PC-3 (cell line): Measurements from ENCODE around the gene OMP. TPM values are rescaled to one million over a fixed set of nuclear protein-coding genes. Genes with fewer than 3 reads are reported as not detected.

Experiments used
- ATAC-seq: fragments of 200-7000 bp; cut with Tn5 transposase; 2 replicates; pipeline ENCODE4 v1.9.1; 2020; ENCODE audit warnings: mild to moderate bottlenecking, moderate library complexity
- BruUV-seq: library from RNA; stranded (reverse); fragments of 400-500 nt; replicated peaks from 2 replicates; lab custom pipeline; 2021; lab: Mats Ljungman, UMichigan
- CTCF ChIA-PET: fragments of 300-600 bp; sonication (Branson Sonifier 250); formaldehyde crosslinking; loops from one replicate; lab custom pipeline; 2022; ENCODE audit warnings: antibody characterized with exemption; lab: Charles Lee
- POLR2A ChIA-PET: fragments of 300-600 bp; sonication (Branson Sonifier 250); formaldehyde crosslinking; loops from one replicate; lab custom pipeline; 2022; ENCODE audit warnings: antibody characterized with exemption; ENCODE audit not compliant: unreplicated experiment; lab: Charles Lee
- DNase-seq: peaks from one replicate; pipeline ENCODE4 v3.0.0-alpha.2; 2015
- H2AFZ ChIP-seq: fragments of 300-600 bp; sonication (generic); 2 replicates; pipeline ENCODE4 v1.6.0; 2016; ENCODE audit warnings: antibody characterized with exemption, low read length
- H3F3A ChIP-seq: fragments of 300-600 bp; sonication (generic); one replicate; pipeline ENCODE4 v1.6.0; 2017; ENCODE audit warnings: antibody characterized with exemption, low read length, control low read depth, mild to moderate bottlenecking; ENCODE audit not compliant: unreplicated experiment
- H3K27ac ChIP-seq: fragments of 300-600 bp; sonication (generic); 2 replicates; pipeline ENCODE4 v1.5.1; 2016; ENCODE audit warnings: mild to moderate bottlenecking, low read length
- H3K27me3 ChIP-seq: fragments of 300-600 bp; sonication (generic); 2 replicates; pipeline ENCODE4 v1.6.1; 2016; ENCODE audit warnings: low read length, mixed read lengths
- H3K36me3 ChIP-seq: fragments of 300-600 bp; sonication (generic); 2 replicates; pipeline ENCODE4 v1.6.1; 2016; ENCODE audit warnings: low read depth, mixed run types, low read length, mixed read lengths
- H3K4me1 ChIP-seq: fragments of 300-600 bp; sonication (generic); 2 replicates; pipeline ENCODE4 v1.5.1; 2016; ENCODE audit warnings: low read length; ENCODE audit not compliant: insufficient read depth
- H3K4me2 ChIP-seq: fragments of 300-600 bp; sonication (generic); 2 replicates; pipeline ENCODE4 v1.6.0; 2016; ENCODE audit warnings: low read length
- H3K4me3 ChIP-seq: fragments of 300-600 bp; sonication (generic); 2 replicates; pipeline ENCODE4 v1.5.1; 2016; ENCODE audit warnings: mild to moderate bottlenecking, low read length, mixed read lengths
- H3K79me2 ChIP-seq: fragments of 300-600 bp; sonication (generic); 2 replicates; pipeline ENCODE4 v1.6.1; 2017; ENCODE audit warnings: low read length, mixed read lengths
- H3K9ac ChIP-seq: fragments of 300-600 bp; sonication (generic); 2 replicates; pipeline ENCODE4 v1.6.0; 2016; ENCODE audit warnings: mild to moderate bottlenecking, low read length
- H3K9me2 ChIP-seq: fragments of 300-600 bp; sonication (generic); replicated peaks from 2 replicates; pipeline ENCODE4 v1.6.1; 2016; ENCODE audit warnings: mixed run types, low read length, mixed read lengths
- H3K9me3 ChIP-seq: fragments of 300-600 bp; sonication (generic); 2 replicates; pipeline ENCODE4 v1.6.1; 2016; ENCODE audit warnings: low read length, mixed read lengths
- H4K20me1 ChIP-seq: fragments of 300-600 bp; sonication (generic); 2 replicates; pipeline ENCODE4 v1.6.1; 2016; ENCODE audit warnings: low read length, mixed read lengths
- EZH2 ChIP-seq: fragments of 300-600 bp; sonication (generic); IDR thresholded peaks from one replicate; pipeline ENCODE4 v1.6.1; 2017; ENCODE audit warnings: antibody characterized with exemption, mild to moderate bottlenecking, low read length; ENCODE audit not compliant: unreplicated experiment
- EZH2phosphoT487 ChIP-seq: fragments of 300-600 bp; sonication (generic); IDR thresholded peaks from 2 replicates; pipeline ENCODE4 v1.6.1; 2018; ENCODE audit warnings: mild to moderate bottlenecking, antibody characterized with exemption, low read length, borderline replicate concordance
- intact Hi-C: fragments of 100-400 bp; cut with micrococcal nuclease; formaldehyde crosslinking; loops from 2 replicates; pipeline ENCODE4 v1.9.0; 2023
- total RNA-seq: library from RNA; depleted of rRNA; stranded (reverse); fragments of >200 nt; gene quantifications from 2 replicates; pipeline ENCODE4 v1.2.3, GENCODE V29; 2014
- TF ChIP-seq, protein P1 (sequence below): fragments of 300-600 bp; sonication (generic); conservative IDR thresholded peaks from 2 replicates; pipeline ENCODE4 v1.5.1; 2017; ENCODE audit warnings: antibody characterized with exemption, low read depth, mild to moderate bottlenecking, low read length

The OMP gene
- total RNA-seq, 1 experiment from 2014 or later: not detected

DNA sequence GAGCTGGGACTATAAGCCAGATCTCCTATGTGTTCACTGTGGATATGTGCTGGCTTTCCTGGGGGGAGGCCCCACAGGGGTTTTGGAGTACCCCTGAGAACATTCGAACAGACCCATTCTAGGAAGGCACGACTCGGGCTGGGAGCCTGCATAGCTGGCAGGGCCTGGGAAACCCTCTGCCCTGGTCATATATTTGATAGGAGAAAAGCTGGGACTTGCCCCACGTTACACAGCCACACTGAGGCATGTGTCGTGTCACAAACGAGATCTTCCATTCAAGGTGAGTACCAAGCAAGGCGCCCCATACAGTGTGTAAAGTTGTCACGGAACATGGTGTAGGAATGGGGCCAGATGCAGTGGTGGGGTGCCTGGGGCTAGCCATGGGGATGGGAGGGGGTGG is 36.6 kb downstream of the OMP start:
- H3K9me3 ChIP-seq: no peaks in the 10 kb centered on the region
- H3K36me3 ChIP-seq: no peaks in the 10 kb centered on the region
- TF ChIP-seq EZH2phosphoT487 (no peak), EZH2 (no peak)
- TF ChIP-seq, protein P1, sequence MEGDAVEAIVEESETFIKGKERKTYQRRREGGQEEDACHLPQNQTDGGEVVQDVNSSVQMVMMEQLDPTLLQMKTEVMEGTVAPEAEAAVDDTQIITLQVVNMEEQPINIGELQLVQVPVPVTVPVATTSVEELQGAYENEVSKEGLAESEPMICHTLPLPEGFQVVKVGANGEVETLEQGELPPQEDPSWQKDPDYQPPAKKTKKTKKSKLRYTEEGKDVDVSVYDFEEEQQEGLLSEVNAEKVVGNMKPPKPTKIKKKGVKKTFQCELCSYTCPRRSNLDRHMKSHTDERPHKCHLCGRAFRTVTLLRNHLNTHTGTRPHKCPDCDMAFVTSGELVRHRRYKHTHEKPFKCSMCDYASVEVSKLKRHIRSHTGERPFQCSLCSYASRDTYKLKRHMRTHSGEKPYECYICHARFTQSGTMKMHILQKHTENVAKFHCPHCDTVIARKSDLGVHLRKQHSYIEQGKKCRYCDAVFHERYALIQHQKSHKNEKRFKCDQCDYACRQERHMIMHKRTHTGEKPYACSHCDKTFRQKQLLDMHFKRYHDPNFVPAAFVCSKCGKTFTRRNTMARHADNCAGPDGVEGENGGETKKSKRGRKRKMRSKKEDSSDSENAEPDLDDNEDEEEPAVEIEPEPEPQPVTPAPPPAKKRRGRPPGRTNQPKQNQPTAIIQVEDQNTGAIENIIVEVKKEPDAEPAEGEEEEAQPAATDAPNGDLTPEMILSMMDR: no peak
- POLR2A ChIA-PET: no interaction called here
- no peaks in the 10 kb centered on the region for H4K20me1 ChIP-seq
- no peak overlapping the region for H3K4me2 ChIP-seq
- intact Hi-C loops: no loop called here
- H3K9me2 ChIP-seq: no peaks in the 10 kb centered on the region
- DNase-seq (no peak), ATAC-seq (no peak)
- H3K27ac ChIP-seq: no peak overlapping the region
- no peak overlapping the region for H3K9ac ChIP-seq
- no peak overlapping the region for H2AFZ ChIP-seq
- H3K27me3 ChIP-seq: no peaks in the 10 kb centered on the region
- H3F3A ChIP-seq: no peaks in the 10 kb centered on the region
- H3K4me3 ChIP-seq: no peak overlapping the region
- no peaks in the 10 kb centered on the region for H3K79me2 ChIP-seq
- no TSS peak for BruUV-seq
- CTCF ChIA-PET: no interaction called here
- H3K4me1 ChIP-seq: peaks cover 11% of the 10 kb centered on the region

DNA sequence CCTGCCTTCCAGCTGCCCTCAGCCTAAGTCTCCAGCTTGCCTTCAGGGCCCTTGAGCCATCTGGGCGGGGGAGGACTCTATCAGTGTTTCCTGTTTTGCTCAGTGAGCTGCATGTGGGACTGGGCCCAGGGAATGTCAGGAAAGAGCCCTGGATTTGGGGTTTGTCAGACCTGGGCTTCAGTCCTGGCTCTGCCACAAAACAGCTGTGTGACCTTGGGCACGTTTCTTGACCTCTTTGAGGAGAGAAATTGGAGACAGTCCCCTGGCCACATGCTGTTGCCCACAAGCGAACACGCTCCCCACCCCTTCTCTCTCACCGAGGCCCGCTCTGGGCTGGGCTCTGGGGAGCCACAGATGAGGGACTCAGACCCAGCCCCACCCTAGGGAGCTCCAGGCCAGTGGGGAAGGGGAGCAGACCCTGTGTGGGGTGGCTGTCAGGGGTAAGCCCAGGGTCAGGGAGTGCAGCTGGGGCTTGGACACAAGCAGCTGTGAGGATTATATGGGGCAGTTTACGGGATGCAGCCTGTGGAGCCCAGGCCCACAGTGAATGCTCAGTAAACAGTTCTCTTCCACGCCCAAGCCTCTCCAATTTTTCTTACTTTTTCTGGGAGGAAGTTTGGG is 37.7 kb downstream of the OMP start:
- H3K79me2 ChIP-seq: no peaks in the 10 kb centered on the region
- TF ChIP-seq, protein P1: no peak
- no peak for TF ChIP-seq EZH2
- no peak for TF ChIP-seq EZH2phosphoT487
- no peaks in the 10 kb centered on the region for H3F3A ChIP-seq
- ChIA-PET POLR2A (no interaction called here), CTCF (no interaction called here)
- H3K4me3 ChIP-seq: no peak overlapping the region
- BruUV-seq: no TSS peak
- no peak overlapping the region for H3K4me2 ChIP-seq
- ATAC-seq: no peak
- H3K27ac ChIP-seq: no peak overlapping the region
- DNase-seq: no peak
- no peaks in the 10 kb centered on the region for H3K36me3 ChIP-seq
- peaks cover 11% of the 10 kb centered on the region for H3K4me1 ChIP-seq
- intact Hi-C loops: no loop called here
- H3K9me3 ChIP-seq: no peaks in the 10 kb centered on the region
- no peak overlapping the region for H2AFZ ChIP-seq
- H3K9ac ChIP-seq: no peak overlapping the region
- no peaks in the 10 kb centered on the region for H3K9me2 ChIP-seq
- no peaks in the 10 kb centered on the region for H4K20me1 ChIP-seq
- no peaks in the 10 kb centered on the region for H3K27me3 ChIP-seq

GRCh38 chr11:77141034-77141433 is 38.4 kb downstream of the OMP start:
- H3K27ac ChIP-seq: no peak overlapping the region
- no peak overlapping the region for H3K4me3 ChIP-seq
- H3K4me2 ChIP-seq: no peak overlapping the region
- DNase-seq (peak; percentile 74), ATAC-seq (peak; percentile 70)
- H3K36me3 ChIP-seq: no peaks in the 10 kb centered on the region
- no peaks in the 10 kb centered on the region for H3K9me2 ChIP-seq
- ChIA-PET POLR2A (no interaction called here), CTCF (no interaction called here)
- H2AFZ ChIP-seq: no peak overlapping the region
- no peaks in the 10 kb centered on the region for H3K27me3 ChIP-seq
- intact Hi-C loops: no loop called here
- peaks cover 11% of the 10 kb centered on the region for H3K4me1 ChIP-seq
- H3K9me3 ChIP-seq: no peaks in the 10 kb centered on the region
- no peaks in the 10 kb centered on the region for H4K20me1 ChIP-seq
- TF ChIP-seq, protein P1: no peak
- TF ChIP-seq EZH2 (no peak), EZH2phosphoT487 (no peak)
- no peak overlapping the region for H3K9ac ChIP-seq
- BruUV-seq: no TSS peak
- no peaks in the 10 kb centered on the region for H3K79me2 ChIP-seq
- H3F3A ChIP-seq: no peaks in the 10 kb centered on the region
